Neuronal stem cell (in vitro differentiated cells): ENCODE data around the gene PIN4.

Experiments
- DNase-seq: peaks from one replicate; pipeline ENCODE4 v3.0.0-alpha.2; 2013; ENCODE audit warnings: low spot score
- H2AFZ ChIP-seq: one replicate; pipeline ENCODE4 v1.6.1; 2013; ENCODE audit warnings: mild to moderate bottlenecking, low read length, inconsistent platforms
- H2AK5ac ChIP-seq: 2 replicates; pipeline ENCODE4 v1.6.1; 2013; ENCODE audit warnings: low read depth, mild to moderate bottlenecking, inconsistent platforms, low read length, moderate library complexity, mixed read lengths
- H2BK120ac ChIP-seq: 2 replicates; pipeline ENCODE4 v1.6.1; 2013; ENCODE audit warnings: low read depth, mild to moderate bottlenecking, inconsistent platforms, low read length, moderate library complexity, mixed read lengths
- H2BK12ac ChIP-seq: one replicate; pipeline ENCODE4 v1.6.1; 2013; ENCODE audit warnings: low read length, inconsistent platforms
- H2BK15ac ChIP-seq: 2 replicates; pipeline ENCODE4 v1.6.1; 2013; ENCODE audit warnings: mild to moderate bottlenecking, low read length, inconsistent platforms, mixed read lengths
- H2BK5ac ChIP-seq: one replicate; pipeline ENCODE4 v1.6.1; 2013; ENCODE audit warnings: inconsistent platforms, mild to moderate bottlenecking, low read length, moderate library complexity
- H3K14ac ChIP-seq: one replicate; pipeline ENCODE4 v1.6.1; 2013; ENCODE audit warnings: low read length, inconsistent platforms
- H3K18ac ChIP-seq: 2 replicates; pipeline ENCODE4 v1.6.1; 2013; ENCODE audit warnings: low read length, inconsistent platforms
- H3K23ac ChIP-seq: 2 replicates; pipeline ENCODE4 v1.6.1; 2013; ENCODE audit warnings: low read depth, mild to moderate bottlenecking, mixed read lengths, low read length, inconsistent platforms; ENCODE audit not compliant: poor library complexity
- H3K27ac ChIP-seq: replicated peaks from 3 replicates; pipeline ENCODE4 v1.5.1; 2013; ENCODE audit warnings: low read length, inconsistent platforms
- H3K27me3 ChIP-seq, 3 experiments: 2 replicates each; pipeline ENCODE4 v1.6.1; 2013; ENCODE audit warnings: low read length in 3 of 3, mild to moderate bottlenecking in 2 of 3, inconsistent platforms in 1 of 3, low read depth in 1 of 3, mixed read lengths in 1 of 3, moderate library complexity in 1 of 3; ENCODE audit not compliant: control insufficient read depth in 3 of 3, insufficient read depth in 3 of 3
- H3K36me3 ChIP-seq, 2 donors: replicated peaks in 1 of 2; 2 replicates each; pipeline ENCODE4 v1.6.1; 2013; ENCODE audit warnings: low read length in 2 of 2; ENCODE audit not compliant: control insufficient read depth in 2 of 2, insufficient read depth in 2 of 2
- H3K4ac ChIP-seq: 2 replicates; pipeline ENCODE4 v1.6.1; 2013; ENCODE audit warnings: inconsistent platforms, mild to moderate bottlenecking, low read length, moderate library complexity
- H3K4me1 ChIP-seq, 2 donors: 1 replicate in 1 of 2; 2 replicates in 1 of 2; pipeline ENCODE4 v1.6.1; 2013; ENCODE audit warnings: low read length in 2 of 2, low read depth in 1 of 2; ENCODE audit not compliant: control insufficient read depth in 2 of 2, insufficient read depth in 1 of 2
- H3K4me2 ChIP-seq: one replicate; pipeline ENCODE4 v1.6.1; 2013; ENCODE audit warnings: mild to moderate bottlenecking, low read length, inconsistent platforms; ENCODE audit not compliant: insufficient read depth, poor library complexity, severe bottlenecking
- H3K4me3 ChIP-seq, 2 donors: 2 replicates each; pipeline ENCODE4 v1.5.1; 2013; ENCODE audit warnings: low read length in 2 of 2, mild to moderate bottlenecking in 2 of 2, inconsistent platforms in 1 of 2, moderate library complexity in 1 of 2
- H3K79me1 ChIP-seq: one replicate; pipeline ENCODE4 v1.6.1; 2013; ENCODE audit warnings: low read depth, mild to moderate bottlenecking, inconsistent platforms, low read length, moderate library complexity
- H3K9ac ChIP-seq: one replicate; pipeline ENCODE4 v1.6.1; 2013; ENCODE audit warnings: mild to moderate bottlenecking, low read depth, low read length, inconsistent platforms; ENCODE audit not compliant: poor library complexity
- H3K9me3 ChIP-seq, 2 donors: replicated peaks in 1 of 2; 2 replicates each; pipeline versions ENCODE3 to v1.6.1; 2013; ENCODE audit warnings: low read length in 2 of 2, mild to moderate bottlenecking in 2 of 2, inconsistent platforms in 1 of 2, low read depth in 1 of 2, mixed read lengths in 1 of 2, moderate library complexity in 1 of 2; ENCODE audit not compliant: control insufficient read depth in 2 of 2, insufficient read depth in 1 of 2
- H4K8ac ChIP-seq: one replicate; pipeline ENCODE4 v1.6.1; 2013; ENCODE audit warnings: low read depth, mild to moderate bottlenecking, inconsistent platforms, low read length, moderate library complexity
- H4K91ac ChIP-seq: one replicate; pipeline ENCODE4 v1.6.1; 2013; ENCODE audit warnings: low read length, low read depth, mild to moderate bottlenecking, inconsistent platforms; ENCODE audit not compliant: poor library complexity
- WGBS, 2 donors: extraction: QIAGEN DNeasy Blood & Tissue Kit; methylation state at CpG; one replicate each; pipeline ENCODE4 v1.1.7; 2013; ENCODE audit warnings: missing lambda C conversion rate in 2 of 2, mixed read lengths in 1 of 2; ENCODE audit not compliant: insufficient read length in 2 of 2, insufficient replicate concordance in 1 of 2; ENCODE audit errors: extremely low coverage in 2 of 2; 5-methylcytosine and 5-hydroxymethylcytosine counted together

The PIN4 gene

DNA sequence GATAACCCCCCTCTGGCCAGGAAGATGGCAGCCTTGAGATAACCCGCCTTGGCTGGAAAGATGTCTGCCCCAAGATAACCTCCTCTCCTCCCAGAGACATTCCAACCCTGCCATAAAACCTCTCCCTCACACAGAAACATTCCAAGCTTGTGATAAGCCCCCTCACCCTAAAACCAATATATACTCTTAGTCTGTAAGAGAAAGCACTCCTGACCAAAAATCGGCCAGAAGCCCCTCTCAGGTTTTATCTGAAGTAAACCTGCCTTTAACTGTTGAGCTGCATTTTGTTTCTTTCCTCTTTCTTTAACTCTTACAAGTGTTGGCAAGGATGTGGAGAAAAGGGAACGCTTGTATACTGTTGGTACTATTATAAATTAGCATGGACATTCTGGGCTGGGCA is 48.7 kb downstream of the PIN4 start:
- Histone ChIP-seq H2AFZ (no peak overlapping the region), H3K27ac (no peak overlapping the region), H3K14ac (no peak overlapping the region), H3K4ac (no peak overlapping the region), H3K9ac (no peak overlapping the region), H2BK15ac (no peak overlapping the region), H3K4me3 (no peak overlapping the region), H3K4me2 (no peak overlapping the region), H3K36me3 (peaks cover 2 to 19% of the 10 kb centered on the region in 2 donors), H4K8ac (no peak overlapping the region), H3K4me1 (no peaks in the 10 kb centered on the region), H3K79me1 (no peaks in the 10 kb centered on the region), H3K18ac (no peak overlapping the region), H2AK5ac (no peak overlapping the region), H3K9me3 (peaks cover 5 to 41% of the 10 kb centered on the region in 2 donors), H4K91ac (no peak overlapping the region), H2BK120ac (no peak overlapping the region), H2BK12ac (no peak overlapping the region), H2BK5ac (no peak overlapping the region), H3K27me3 (no peaks in the 10 kb centered on the region), H3K23ac (no peak overlapping the region)
- no peak for DNase-seq
- no CpG with 5 or more reads among the region's 3 CpGs for WGBS, 2 donors

DNA sequence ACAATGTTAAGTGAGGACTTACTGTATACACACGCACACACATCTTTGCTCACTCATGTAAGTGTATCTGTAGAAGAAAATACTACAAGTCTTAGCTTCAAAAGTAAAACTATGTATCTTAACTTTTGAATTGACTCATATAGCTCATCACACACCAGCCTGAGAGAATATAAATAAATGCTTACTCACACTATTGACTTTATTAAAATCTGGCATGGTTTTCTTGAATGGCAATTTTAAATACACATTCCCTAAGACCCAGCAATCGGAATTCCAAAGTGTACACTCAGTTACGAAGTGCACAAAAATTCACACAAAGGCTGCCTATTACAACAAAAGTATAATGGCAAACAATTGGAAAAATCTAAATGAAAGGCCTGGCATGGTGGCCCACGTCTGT is 55.3 kb downstream of the PIN4 start:
- Histone ChIP-seq H2BK120ac (no peak overlapping the region), H3K23ac (no peak overlapping the region), H2BK15ac (no peak overlapping the region), H3K4me3 (no peak overlapping the region), H3K9ac (no peak overlapping the region), H4K91ac (no peak overlapping the region), H3K4me1 (no peaks in the 10 kb centered on the region), H2AFZ (no peak overlapping the region), H2AK5ac (no peak overlapping the region), H4K8ac (no peak overlapping the region), H2BK12ac (no peak overlapping the region), H3K27me3 (no peaks in the 10 kb centered on the region), H3K36me3 (peaks cover 2 to 14% of the 10 kb centered on the region in 2 donors), H3K18ac (no peak overlapping the region), H3K4ac (no peak overlapping the region), H3K14ac (no peak overlapping the region), H3K79me1 (no peaks in the 10 kb centered on the region), H3K9me3 (peaks cover 0 to 1% of the 10 kb centered on the region in 2 donors), H3K4me2 (no peak overlapping the region), H2BK5ac (no peak overlapping the region), H3K27ac (no peak overlapping the region)
- no CpG with 5 or more reads among the region's 4 CpGs for WGBS, 2 donors
- no peak for DNase-seq

DNA sequence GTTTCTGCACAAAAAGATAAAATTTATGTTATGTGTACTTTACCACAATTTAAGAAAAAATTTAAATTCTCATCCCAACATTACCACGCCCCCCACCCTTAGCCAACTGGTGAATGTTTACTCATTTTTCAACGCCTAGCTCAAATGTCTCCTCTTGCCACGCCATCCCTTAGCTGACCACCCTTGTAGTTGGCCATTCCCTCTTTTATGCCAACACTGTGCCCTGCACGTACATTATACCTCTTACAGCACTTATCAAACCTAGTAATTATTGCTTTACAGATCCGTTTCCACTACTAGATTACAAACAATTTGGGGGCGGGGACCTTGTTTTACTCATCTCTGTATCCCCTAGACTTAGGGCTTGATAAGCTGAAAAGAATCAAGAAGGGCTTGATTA is 56.6 kb downstream of the PIN4 start:
- H2BK120ac ChIP-seq = no peak overlapping the region
- no peak overlapping the region for H4K8ac ChIP-seq
- H2BK12ac ChIP-seq = no peak overlapping the region
- H3K9me3 ChIP-seq = no peaks in the 10 kb centered on the region
- no peak overlapping the region for H2AK5ac ChIP-seq
- no CpG with 5 or more reads among the region's 6 CpGs for WGBS, 2 donors
- no peaks in the 10 kb centered on the region for H3K4me1 ChIP-seq
- peaks cover 2 to 12% of the 10 kb centered on the region in 2 donors for H3K36me3 ChIP-seq
- H3K4ac ChIP-seq = no peak overlapping the region
- no peak overlapping the region for H3K9ac ChIP-seq
- H3K27ac ChIP-seq = no peak overlapping the region
- H3K14ac ChIP-seq = no peak overlapping the region
- no peak overlapping the region for H4K91ac ChIP-seq
- peak overlapping the region; percentile 55 to 94 for H3K4me3 ChIP-seq
- H2AFZ ChIP-seq = peak overlapping the region; percentile 77
- no peaks in the 10 kb centered on the region for H3K27me3 ChIP-seq
- H3K23ac ChIP-seq = no peak overlapping the region
- H3K18ac ChIP-seq = no peak overlapping the region
- no peak overlapping the region for H2BK5ac ChIP-seq
- H3K4me2 ChIP-seq = peak overlapping the region; percentile 56
- no peak for DNase-seq
- H2BK15ac ChIP-seq = no peak overlapping the region
- no peaks in the 10 kb centered on the region for H3K79me1 ChIP-seq

DNA sequence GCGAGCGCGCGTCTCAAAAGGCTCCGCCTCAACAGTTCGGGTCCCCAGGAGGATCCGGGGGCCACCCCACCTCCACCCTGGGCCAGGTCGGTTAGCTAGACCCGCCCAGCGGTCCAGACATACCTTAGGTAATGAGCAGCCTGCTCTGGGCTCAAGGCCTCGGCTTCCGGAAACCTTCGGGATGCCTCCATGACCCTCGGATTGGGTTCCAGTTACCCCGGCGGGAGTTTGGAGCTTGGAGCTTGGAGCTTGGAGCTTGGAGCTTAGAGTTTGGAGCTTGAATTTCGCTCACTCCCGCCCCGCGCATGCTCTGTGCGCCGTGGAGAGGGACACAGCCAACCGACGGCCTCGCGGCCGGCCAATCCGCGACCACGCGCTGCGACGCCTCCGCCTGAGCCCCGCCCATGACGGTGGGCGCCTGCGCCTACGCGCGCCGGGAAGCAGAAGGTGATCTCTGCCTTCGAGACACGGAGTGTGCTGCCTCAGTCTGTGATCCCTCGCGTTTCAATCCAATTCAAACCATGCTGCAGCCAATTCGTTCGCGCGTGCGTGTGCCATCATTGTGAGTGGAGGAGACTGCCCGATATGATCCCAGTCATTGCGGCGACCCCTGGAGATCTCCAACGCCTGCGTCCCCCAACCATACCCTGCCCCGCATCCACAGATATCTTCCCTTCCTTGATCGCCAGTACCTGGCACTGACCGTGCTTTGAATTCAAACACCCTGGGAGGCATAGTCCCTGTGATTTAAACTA is 57.3 kb downstream of the PIN4 start, which contains the start of gene ERCC6L:
Gene ERCC6L, minus strand, starts transcription at position 307 of the 755 bp plus-strand sequence. Its CDS starts 116 bp downstream, at position 191.
- Histone ChIP-seq H2AFZ (peak within 1 kb of the TSS; percentile 77), H2BK5ac (no peak within 1 kb of the TSS), H3K14ac (no peak within 1 kb of the TSS), H3K4me1 (peaks cover 0 to 4% of the 10 kb centered on the region in 2 donors), H4K8ac (no peak within 1 kb of the TSS), H2BK12ac (no peak within 1 kb of the TSS), H3K23ac (peak within 1 kb of the TSS; percentile 93), H4K91ac (no peak within 1 kb of the TSS), H2BK120ac (no peak within 1 kb of the TSS), H3K4ac (no peak within 1 kb of the TSS), H3K27me3 (no peaks in the 10 kb centered on the region), H2BK15ac (no peak within 1 kb of the TSS), H3K36me3 (peaks cover 2 to 12% of the 10 kb centered on the region in 2 donors), H3K4me3 (peak within 1 kb of the TSS; percentile 55 to 94), H3K18ac (peak within 1 kb of the TSS; percentile 83), H3K79me1 (no peaks in the 10 kb centered on the region), H3K27ac (peak within 1 kb of the TSS; percentile 66), H3K9ac (no peak within 1 kb of the TSS), H2AK5ac (no peak within 1 kb of the TSS), H3K9me3 (no peaks in the 10 kb centered on the region), H3K4me2 (peak within 1 kb of the TSS; percentile 56)
- DNase-seq = peak; percentile 82
- WGBS, 2 donors = no CpG with 5 or more reads among the region's 59 CpGs
